A549 (cell line): Measurements from ENCODE around the gene LHX2. TPM values are rescaled to one million over a fixed set of nuclear protein-coding genes. Genes with fewer than 3 reads are reported as not detected.

ENCODE experiments used
- ATAC-seq, 2 experiments: fragments of 200-7000 bp in 1 of 2; fragments of >200 bp in 1 of 2; cut with Nextera tagmentation in 1 of 2; cut with Tn5 transposase in 1 of 2; 3 replicates each; pipeline versions ENCODE4 v1.8.0 to v1.9.1; 2018 to 2020; ENCODE audit warnings: mild to moderate bottlenecking in 1 of 2, moderate library complexity in 1 of 2
- CTCF ChIA-PET: fragments of 300-600 bp; sonication (Branson Sonifier 250); formaldehyde crosslinking; extraction: SDS; loops from one replicate; lab custom pipeline; 2021; ENCODE audit warnings: antibody characterized with exemption, inconsistent platforms; lab: Yijun Ruan, JAX
- POLR2A ChIA-PET: fragments of 350-600 bp; formaldehyde crosslinking; extraction: SDS; loops from one replicate; lab custom pipeline; 2021; ENCODE audit warnings: antibody characterized with exemption, inconsistent platforms; lab: Yijun Ruan, JAX
- DNase-seq, 2 experiments: peaks; one replicate each; pipeline versions ENCODE4 v3.0.0 to v3.0.0-alpha.2; 2011 to 2016; ENCODE audit warnings: low read depth in 1 of 2, low spot score in 1 of 2
- FAIRE-seq: peaks from 2 replicates; lab custom pipeline; 2011; peaks lifted over from hg19 to GRCh38; lab: Jason Lieb, UNC
- H3K27ac ChIP-seq, 2 experiments: fragments of >200 bp; sonication (Bioruptor Twin); formaldehyde crosslinking; 3 replicates each; pipeline ENCODE4 v1.5.1; 2016 to 2017
- H3K4me1 ChIP-seq: fragments of >200 bp; sonication (Bioruptor Twin); formaldehyde crosslinking; 3 replicates; pipeline ENCODE4 v1.6.1; 2016
- H3K4me2 ChIP-seq: fragments of >200 bp; sonication (Bioruptor Twin); formaldehyde crosslinking; 3 replicates; pipeline ENCODE4 v1.6.1; 2016
- H3K4me3 ChIP-seq: fragments of >200 bp; sonication (Bioruptor Twin); formaldehyde crosslinking; 3 replicates; pipeline ENCODE4 v1.5.1; 2016
- H3K9me3 ChIP-seq: fragments of >200 bp; sonication (Bioruptor Twin); formaldehyde crosslinking; 3 replicates; pipeline ENCODE4 v1.6.1; 2016
- BHLHE40 ChIP-seq: IDR thresholded peaks from 2 replicates; pipeline ENCODE4 v1.6.1; 2012; ENCODE audit warnings: low read depth, low read length, inconsistent platforms
- CBX2 ChIP-seq: fragments of 200-600 bp; sonication (generic); IDR thresholded peaks from 2 replicates; pipeline ENCODE4 v1.6.1; 2016; ENCODE audit warnings: low read depth, mild to moderate bottlenecking, borderline replicate concordance
- CBX8 ChIP-seq: fragments of 200-600 bp; sonication (generic); IDR thresholded peaks from 2 replicates; pipeline ENCODE4 v1.6.1; 2016
- CEBPB ChIP-seq, 2 experiments: fragments of >200 bp in 1 of 2; sonication (Bioruptor Twin) in 1 of 2; formaldehyde crosslinking in 1 of 2; IDR thresholded peaks; 2 replicates each; pipeline ENCODE4 v1.6.1; 2012 to 2016
- CHD2 ChIP-seq: fragments of 150-350 bp; IDR thresholded peaks from 2 replicates; pipeline ENCODE4 v1.6.1; 2014; ENCODE audit warnings: low read length; ENCODE audit not compliant: partially characterized antibody
- CTCF ChIP-seq: fragments of >200 bp; sonication (Bioruptor Twin); formaldehyde crosslinking; IDR thresholded peaks from 3 replicates; pipeline ENCODE4 v1.5.1; 2016
- EP300 ChIP-seq, 2 experiments: fragments of >200 bp; sonication (Bioruptor Twin); formaldehyde crosslinking; IDR thresholded peaks; 2 replicates in 1 of 2; 3 replicates in 1 of 2; pipeline ENCODE4 v1.6.1; 2016 to 2017
- HMGXB4 ChIP-seq: fragments of 250-450 bp; sonication (Bioruptor Pico); IDR thresholded peaks from 2 replicates; pipeline ENCODE4 v1.5.0; 2021; ENCODE audit warnings: mild to moderate bottlenecking, moderate library complexity, borderline replicate concordance
- HOXA7 ChIP-seq: fragments of 250-450 bp; sonication (Bioruptor Pico); IDR thresholded peaks from 2 replicates; pipeline ENCODE4 v1.5.0; 2020; ENCODE audit warnings: mild to moderate bottlenecking, moderate library complexity
- HOXB5 ChIP-seq: fragments of 250-450 bp; sonication (Bioruptor Pico); IDR thresholded peaks from 2 replicates; pipeline ENCODE4 v1.5.0; 2020; ENCODE audit warnings: mild to moderate bottlenecking, moderate library complexity
- KDM5A ChIP-seq: fragments of 200-600 bp; sonication (generic); IDR thresholded peaks from 2 replicates; pipeline ENCODE4 v1.6.1; 2016; ENCODE audit warnings: antibody characterized with exemption, mild to moderate bottlenecking
- MYC ChIP-seq: IDR thresholded peaks from 2 replicates; pipeline ENCODE4 v1.6.1; 2012; ENCODE audit warnings: mild to moderate bottlenecking, inconsistent platforms, low read length, improper control_type of control experiment, borderline replicate concordance
- PBX3 ChIP-seq: IDR thresholded peaks from 2 replicates; pipeline ENCODE4 v1.6.1; 2012
- PHF8 ChIP-seq: fragments of 200-600 bp; sonication (generic); IDR thresholded peaks from 2 replicates; pipeline ENCODE4 v1.6.1; 2016; ENCODE audit warnings: low read depth, mild to moderate bottlenecking, antibody characterized with exemption, moderate library complexity, borderline replicate concordance
- POLR2A ChIP-seq: IDR thresholded peaks from 2 replicates; pipeline ENCODE4 v1.6.1; 2012; ENCODE audit warnings: mild to moderate bottlenecking, low read length
- POLR2AphosphoS2 ChIP-seq: conservative IDR thresholded peaks from 2 replicates; pipeline ENCODE4 v1.6.1; 2012; ENCODE audit warnings: low read length, improper control_type of control experiment, inconsistent platforms
- RAD21 ChIP-seq, 2 experiments: fragments of >200 bp in 1 of 2; sonication (Bioruptor Twin) in 1 of 2; formaldehyde crosslinking in 1 of 2; IDR thresholded peaks in 1 of 2; conservative IDR thresholded peaks in 1 of 2; 2 replicates in 1 of 2; 3 replicates in 1 of 2; pipeline ENCODE4 v1.6.1; 2012 to 2018; ENCODE audit warnings: inconsistent platforms in 1 of 2
- RCOR1 ChIP-seq: fragments of 150-350 bp; IDR thresholded peaks from 2 replicates; pipeline ENCODE4 v1.6.1; 2014; ENCODE audit warnings: antibody characterized with exemption, low read length, low read depth
- SMC3 ChIP-seq: fragments of >200 bp; sonication (Bioruptor Twin); formaldehyde crosslinking; IDR thresholded peaks from 3 replicates; pipeline ENCODE4 v1.6.1; 2018; ENCODE audit warnings: inconsistent platforms
- SREBF2 ChIP-seq: fragments of 450-650 bp; IDR thresholded peaks from 2 replicates; pipeline ENCODE4 v1.6.1; 2014; ENCODE audit warnings: mild to moderate bottlenecking, moderate library complexity
- ZFP36 ChIP-seq: fragments of 450-650 bp; IDR thresholded peaks from 2 replicates; pipeline ENCODE4 v1.6.1; 2014; ENCODE audit warnings: borderline replicate concordance; ENCODE audit not compliant: partially characterized antibody
- WGBS: methylation state at CpG from one replicate; pipeline ENCODE4 v1.1.6; 2017; ENCODE audit errors: missing lambda C conversion rate; 5-methylcytosine and 5-hydroxymethylcytosine counted together
- polyA plus RNA-seq, 4 experiments: library from polyadenylated mRNA; depleted of rRNA in 3 of 4; stranded (reverse); fragments of >200 nt; fragmentation: RNase III in 1 of 4; extraction: RNeasy Plus Mini Kit Qiagen cat#74134 plus additional on column Dnase treatment in 1 of 4; gene quantifications; 2 replicates in 3 of 4; 3 replicates in 1 of 4; pipeline ENCODE4 v1.2.3, GENCODE V29; 2011 to 2017

Gene LHX2
- polyA plus RNA-seq, 2 of the 4 experiments (the other 2 are of a cell fraction) = 2.4 to 4.4 TPM

DNA sequence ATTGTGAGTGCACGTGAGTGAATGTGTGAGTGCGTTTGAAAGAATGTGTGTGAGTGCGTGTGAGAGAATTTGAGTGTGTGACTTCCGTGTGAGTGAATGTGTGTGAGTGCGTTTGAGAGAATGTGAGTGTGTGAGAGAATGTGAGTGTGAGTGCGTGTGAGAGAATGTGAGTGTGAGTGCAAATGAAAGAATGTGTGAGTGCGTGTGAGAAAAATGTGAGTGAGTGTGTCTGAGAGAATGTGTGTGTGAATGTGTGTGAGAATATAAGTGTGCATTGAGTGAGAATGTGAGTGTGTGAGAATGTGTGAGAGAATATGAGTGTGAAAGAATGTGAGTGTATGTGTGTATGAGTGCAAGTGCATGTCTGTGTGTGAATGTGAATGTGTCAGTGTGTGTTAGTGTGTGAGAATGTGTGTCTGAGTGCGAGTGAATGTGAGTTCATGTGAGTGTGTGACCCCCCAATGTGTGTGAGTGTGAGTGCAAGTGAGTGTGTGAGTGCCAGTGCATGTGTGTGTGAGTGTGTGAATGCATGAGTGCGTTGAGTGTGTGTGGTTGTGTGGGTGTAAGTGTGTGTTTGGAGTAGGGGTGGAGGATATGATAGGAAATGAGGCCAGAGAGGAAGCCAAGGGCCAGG is 37.9 kb upstream of the LHX2 start:
- ATAC-seq = no peak
- Histone ChIP-seq H3K4me1 (no peaks in the 10 kb centered on the region), H3K27ac (no peak overlapping the region), H3K4me2 (no peak overlapping the region), H3K9me3 (peaks cover 11% of the 10 kb centered on the region; the same call in 1 of the 3 replicates), H3K4me3 (no peak overlapping the region)
- no peak for DNase-seq
- ChIA-PET CTCF (no interaction called here), POLR2A (no interaction called here)
- no peak for TF ChIP-seq PBX3
- no peak for TF ChIP-seq CTCF
- TF ChIP-seq CBX8 = no peak
- TF ChIP-seq POLR2AphosphoS2 = no peak
- no peak for TF ChIP-seq CHD2
- TF ChIP-seq CBX2 = no peak
- no peak for TF ChIP-seq HMGXB4
- TF ChIP-seq EP300 (IDR thresholded peaks at IDR 0.05) = no peak
- TF ChIP-seq CEBPB (IDR thresholded peaks at IDR 0.05) = no peak
- TF ChIP-seq RAD21 (conservative IDR thresholded peaks at IDR 0.05 in 1 of 2, IDR thresholded peaks at IDR 0.05 in 1 of 2) = no peak
- TF ChIP-seq ZFP36 = no peak
- no peak for TF ChIP-seq HOXA7 (CRISPR knock-in tag)
- no peak for FAIRE-seq
- WGBS = 89% methylated on average over 9 of the region's 9 CpGs

- FAIRE-seq = no peak
- POLR2A ChIA-PET = no interaction called here
- no peak for DNase-seq
- Histone ChIP-seq H3K27ac (no peak overlapping the region), H3K4me1 (no peaks in the 10 kb centered on the region), H3K4me2 (no peak overlapping the region), H3K9me3 (peaks cover 11% of the 10 kb centered on the region; the same call in 1 of the 3 replicates), H3K4me3 (no peak overlapping the region)
- WGBS = 81% methylated on average over 11 of the region's 12 CpGs
- peak; percentile 35 to 50; a peak in 2 of 6 replicates for ATAC-seq
- CTCF ChIA-PET = no interaction called here
- no peak for TF ChIP-seq POLR2A
- no peak for TF ChIP-seq HOXB5
- TF ChIP-seq CHD2 = no peak
- TF ChIP-seq SMC3 = no peak
- TF ChIP-seq SREBF2 = no peak
- no peak for TF ChIP-seq KDM5A
- no peak for TF ChIP-seq RCOR1
- TF ChIP-seq BHLHE40 = no peak
- no peak for TF ChIP-seq MYC
- TF ChIP-seq PHF8 = no peak
- TF ChIP-seq, all 56 proteins: peak for 0
Measured at GRCh38 chr9:123974471-123974870, 37.1 kb upstream of the LHX2 start.
